ENCODE data around the gene MAPK8. TPM values are rescaled to one million over a fixed set of nuclear protein-coding genes. Genes with fewer than 3 reads are reported as not detected.

MAPK8 gene
- total and polyA plus RNA-seq, 12 donors, result 7.6 to 103 (median 31.9) TPM

GRCh38 chr10:48357631-48358030 lies 51.2 kb downstream of the MAPK8 start:
- Histone ChIP-seq H3K27me3 (no peaks in the 10 kb centered on the region), H3K27ac (no peak overlapping the region), H3K9me3 (replicated peaks in 1 of 3) (no peaks in the 10 kb centered on the region), H3K36me3 (replicated peaks in 1 of 2) (no peaks in the 10 kb centered on the region), H3K4me3 (no peak overlapping the region), H3K4me1 (replicated peaks in 1 of 2) (no peaks in the 10 kb centered on the region)
- no peak for DNase-seq
- no peak for TF ChIP-seq CTCF (IDR thresholded peaks at IDR 0.05)
- no peak for TF ChIP-seq POLR2A (IDR thresholded peaks at IDR 0.05)
- 88 to 94% (median 90%) methylated on average over 5 of the region's 5 CpGs for WGBS, 4 donors
- intact Hi-C loops (cut with DNase I), result no loop called here

- Histone ChIP-seq H3K4me3 (no peak overlapping the region), H3K27me3 (no peaks in the 10 kb centered on the region), H3K27ac (no peak overlapping the region), H3K4me1 (replicated peaks in 1 of 2) (no peaks in the 10 kb centered on the region), H3K9me3 (replicated peaks in 1 of 3) (no peaks in the 10 kb centered on the region), H3K36me3 (replicated peaks in 1 of 2) (no peaks in the 10 kb centered on the region)
- no peak for DNase-seq
- TF ChIP-seq CTCF (IDR thresholded peaks at IDR 0.05), result no peak
- no peak for TF ChIP-seq POLR2A (IDR thresholded peaks at IDR 0.05)
- intact Hi-C loops (cut with DNase I), result no loop called here
- 91 to 100% (median 95%) methylated on average over 1 of the region's 1 CpG for WGBS, 4 donors
These were observed 51.7 kb downstream of the MAPK8 start for GRCh38 chr10:48358162-48358561.

GRCh38 chr10:48358838-48359237 lies 52.4 kb downstream of the MAPK8 start:
- WGBS, 4 donors, result 85 to 94% (median 90%) methylated on average over 5 of the region's 5 CpGs
- Histone ChIP-seq H3K36me3 (replicated peaks in 1 of 2) (no peaks in the 10 kb centered on the region), H3K27me3 (no peaks in the 10 kb centered on the region), H3K9me3 (replicated peaks in 1 of 3) (no peaks in the 10 kb centered on the region), H3K4me3 (no peak overlapping the region), H3K27ac (no peak overlapping the region), H3K4me1 (replicated peaks in 1 of 2) (no peaks in the 10 kb centered on the region)
- DNase-seq, result no peak
- TF ChIP-seq CTCF (IDR thresholded peaks at IDR 0.05), result no peak
- no peak for TF ChIP-seq POLR2A (IDR thresholded peaks at IDR 0.05)
- intact Hi-C loops (cut with DNase I), result no loop called here

GRCh38 chr10:48361176-48361575 lies 54.7 kb downstream of the MAPK8 start:
- WGBS, 4 donors, result 82 to 90% (median 87%) methylated on average over 2 of the region's 2 CpGs
- Histone ChIP-seq H3K9me3 (replicated peaks in 1 of 3) (peaks cover 0 to 9% (median 0%) of the 10 kb centered on the region in 3 donors), H3K36me3 (replicated peaks in 1 of 2) (no peaks in the 10 kb centered on the region), H3K4me1 (replicated peaks in 1 of 2) (peaks cover 0 to 13% of the 10 kb centered on the region in 2 donors), H3K27me3 (no peaks in the 10 kb centered on the region), H3K27ac (no peak overlapping the region), H3K4me3 (no peak overlapping the region)
- DNase-seq, result no peak
- TF ChIP-seq POLR2A (IDR thresholded peaks at IDR 0.05), result no peak
- TF ChIP-seq CTCF (IDR thresholded peaks at IDR 0.05), result no peak
- intact Hi-C loops (cut with DNase I), result loop anchor here in 1 of 2 donors (5.0 to 10.0 kb wide), 2 partner anchors 144 to 296 kb away; no protein-coding TSS in a partner anchor
